Tibial nerve (tissue), 4 donors: ENCODE results near the gene PTPRJ. TPM values are rescaled to one million over a fixed set of nuclear protein-coding genes. Genes with fewer than 3 reads are reported as not detected.

Experiments used
- DNase-seq, 2 donors: peaks; one replicate each; pipeline ENCODE4 v3.0.0-alpha.2; 2019; ENCODE audit warnings: low spot score in 2 of 2
- H3K27ac ChIP-seq, 4 donors: fragments of 200-600 bp; sonication (generic) in 3 of 4; one replicate each; pipeline ENCODE4 v1.5.1; 2017 to 2019; ENCODE audit warnings: mild to moderate bottlenecking in 1 of 4
- H3K27me3 ChIP-seq, 2 donors: fragments of 200-600 bp; sonication (generic) in 1 of 2; one replicate each; pipeline versions ENCODE4 v1.5.1 to v1.6.0; 2017 to 2019
- H3K36me3 ChIP-seq, 3 donors: fragments of 200-600 bp; sonication (generic); one replicate each; pipeline ENCODE4 v1.5.1; 2018 to 2019
- H3K4me1 ChIP-seq, 4 donors: fragments of 200-600 bp; sonication (generic) in 3 of 4; one replicate each; pipeline ENCODE4 v1.5.1; 2017 to 2019
- H3K4me3 ChIP-seq, 4 donors: fragments of 200-600 bp; sonication (generic) in 3 of 4; one replicate each; pipeline ENCODE4 v1.5.1; 2017 to 2019; ENCODE audit warnings: mild to moderate bottlenecking in 1 of 4, moderate library complexity in 1 of 4
- H3K9me3 ChIP-seq, 4 donors: fragments of 200-600 bp; sonication (generic) in 3 of 4; one replicate each; pipeline ENCODE4 v1.5.1; 2017 to 2019
- EP300 ChIP-seq, 2 donors: sonication (generic); formaldehyde crosslinking; IDR thresholded peaks; one replicate each; pipeline ENCODE4 v1.6.1; 2017; ENCODE audit warnings: antibody characterized with exemption in 2 of 2, mild to moderate bottlenecking in 1 of 2
- POLR2A ChIP-seq, 2 donors: fragments of 450-650 bp; IDR thresholded peaks; one replicate each; pipeline ENCODE4 v1.6.1; 2017; ENCODE audit warnings: antibody characterized with exemption in 2 of 2, mild to moderate bottlenecking in 2 of 2, moderate library complexity in 2 of 2
- WGBS, 2 donors: methylation state at CpG; one replicate each; pipeline ENCODE4 v1.1.5; 2018; 5-methylcytosine and 5-hydroxymethylcytosine counted together
- total RNA-seq, 4 donors: library from RNA; depleted of rRNA; stranded (reverse); fragments of >200 nt; gene quantifications; one replicate each; pipeline ENCODE4 v1.1.0, GENCODE V29; 2016
- TF ChIP-seq, protein P1 (sequence below), 5 experiments: fragments of 200-600 bp in 3 of 5; fragments of 450-650 bp in 2 of 5; sonication (generic) in 3 of 5; IDR thresholded peaks; one replicate each; pipeline ENCODE4 v1.5.1; 2016 to 2019; ENCODE audit warnings: antibody characterized with exemption in 5 of 5, mild to moderate bottlenecking in 3 of 5, moderate library complexity in 2 of 5

PTPRJ gene
- total RNA-seq, 4 donors from 2014 or later, result 20.5 to 24.3 (median 22.3) TPM

DNA sequence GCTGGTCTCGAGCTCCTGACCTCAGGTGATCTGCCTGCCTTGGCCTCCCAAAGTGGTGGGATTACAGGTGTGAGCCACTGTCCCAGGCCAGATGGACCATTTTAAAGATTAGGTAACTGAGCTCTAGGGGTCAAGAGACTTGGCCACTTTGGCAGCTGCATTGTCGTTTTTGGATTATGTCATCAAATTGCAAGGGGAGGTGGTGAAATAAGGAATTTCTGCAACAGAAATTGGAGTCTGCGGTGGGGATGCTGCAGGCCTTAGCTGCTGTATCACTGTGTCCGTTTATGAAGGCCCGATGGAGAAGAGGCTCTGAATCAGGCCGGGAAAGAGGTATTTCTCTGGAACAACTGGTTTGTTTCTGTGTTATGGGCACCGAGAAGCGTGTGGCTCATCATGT, 34.6 kb downstream of the PTPRJ start:
- H3K4me3 ChIP-seq, result no peak overlapping the region
- H3K4me1 ChIP-seq, result peaks cover 0 to 85% (median 43%) of the 10 kb centered on the region in 4 donors
- no peak for DNase-seq
- H3K9me3 ChIP-seq, result no peaks in the 10 kb centered on the region
- WGBS, 2 donors, result 67 to 68% methylated on average over 8 of the region's 8 CpGs
- no peak for TF ChIP-seq POLR2A (IDR thresholded peaks at IDR 0.05)
- no peaks in the 10 kb centered on the region for H3K36me3 ChIP-seq
- H3K27me3 ChIP-seq, result no peaks in the 10 kb centered on the region
- H3K27ac ChIP-seq, result no peak overlapping the region

DNA sequence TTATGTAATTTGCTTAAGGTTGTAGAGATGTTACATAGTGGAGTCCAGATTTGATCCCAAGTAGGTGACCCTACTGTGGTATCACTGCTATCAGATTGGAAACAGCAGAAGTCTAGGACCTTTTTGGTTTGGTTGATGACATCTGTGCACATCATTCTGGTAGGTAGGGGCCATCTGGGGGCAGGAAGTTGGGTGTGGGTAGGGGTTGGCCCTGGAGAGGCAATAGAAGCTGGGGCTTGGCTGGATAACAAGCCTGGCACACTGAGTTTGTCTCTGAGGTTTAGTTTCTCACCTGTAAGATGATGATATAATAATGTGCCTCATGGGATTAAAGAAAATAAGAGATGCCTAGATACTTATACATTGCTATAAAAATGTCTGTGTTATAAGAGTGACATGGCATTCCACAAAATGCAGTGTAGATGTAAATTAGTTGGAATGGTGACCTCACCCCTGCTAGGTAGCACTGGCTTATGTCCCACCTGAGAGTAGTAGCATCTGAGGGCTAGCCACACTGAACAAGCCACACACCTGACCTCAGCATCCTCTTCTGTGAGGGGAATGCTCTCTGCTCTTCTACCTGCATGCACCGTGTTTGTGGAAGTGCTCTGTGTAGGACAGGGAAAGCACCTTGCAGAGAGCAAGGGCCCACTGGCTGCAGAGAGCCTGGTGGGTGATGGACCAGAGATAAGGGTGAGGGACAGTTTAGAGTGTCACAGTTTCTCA, 36.9 kb downstream of the PTPRJ start:
- TF ChIP-seq POLR2A (IDR thresholded peaks at IDR 0.05), result no peak
- TF ChIP-seq, protein P1, sequence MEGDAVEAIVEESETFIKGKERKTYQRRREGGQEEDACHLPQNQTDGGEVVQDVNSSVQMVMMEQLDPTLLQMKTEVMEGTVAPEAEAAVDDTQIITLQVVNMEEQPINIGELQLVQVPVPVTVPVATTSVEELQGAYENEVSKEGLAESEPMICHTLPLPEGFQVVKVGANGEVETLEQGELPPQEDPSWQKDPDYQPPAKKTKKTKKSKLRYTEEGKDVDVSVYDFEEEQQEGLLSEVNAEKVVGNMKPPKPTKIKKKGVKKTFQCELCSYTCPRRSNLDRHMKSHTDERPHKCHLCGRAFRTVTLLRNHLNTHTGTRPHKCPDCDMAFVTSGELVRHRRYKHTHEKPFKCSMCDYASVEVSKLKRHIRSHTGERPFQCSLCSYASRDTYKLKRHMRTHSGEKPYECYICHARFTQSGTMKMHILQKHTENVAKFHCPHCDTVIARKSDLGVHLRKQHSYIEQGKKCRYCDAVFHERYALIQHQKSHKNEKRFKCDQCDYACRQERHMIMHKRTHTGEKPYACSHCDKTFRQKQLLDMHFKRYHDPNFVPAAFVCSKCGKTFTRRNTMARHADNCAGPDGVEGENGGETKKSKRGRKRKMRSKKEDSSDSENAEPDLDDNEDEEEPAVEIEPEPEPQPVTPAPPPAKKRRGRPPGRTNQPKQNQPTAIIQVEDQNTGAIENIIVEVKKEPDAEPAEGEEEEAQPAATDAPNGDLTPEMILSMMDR (IDR thresholded peaks at IDR 0.05), result no peak
- no peak for TF ChIP-seq EP300 (IDR thresholded peaks at IDR 0.05)
- WGBS, 2 donors, result 38 to 50% methylated on average over 1 of the region's 1 CpG

DNA sequence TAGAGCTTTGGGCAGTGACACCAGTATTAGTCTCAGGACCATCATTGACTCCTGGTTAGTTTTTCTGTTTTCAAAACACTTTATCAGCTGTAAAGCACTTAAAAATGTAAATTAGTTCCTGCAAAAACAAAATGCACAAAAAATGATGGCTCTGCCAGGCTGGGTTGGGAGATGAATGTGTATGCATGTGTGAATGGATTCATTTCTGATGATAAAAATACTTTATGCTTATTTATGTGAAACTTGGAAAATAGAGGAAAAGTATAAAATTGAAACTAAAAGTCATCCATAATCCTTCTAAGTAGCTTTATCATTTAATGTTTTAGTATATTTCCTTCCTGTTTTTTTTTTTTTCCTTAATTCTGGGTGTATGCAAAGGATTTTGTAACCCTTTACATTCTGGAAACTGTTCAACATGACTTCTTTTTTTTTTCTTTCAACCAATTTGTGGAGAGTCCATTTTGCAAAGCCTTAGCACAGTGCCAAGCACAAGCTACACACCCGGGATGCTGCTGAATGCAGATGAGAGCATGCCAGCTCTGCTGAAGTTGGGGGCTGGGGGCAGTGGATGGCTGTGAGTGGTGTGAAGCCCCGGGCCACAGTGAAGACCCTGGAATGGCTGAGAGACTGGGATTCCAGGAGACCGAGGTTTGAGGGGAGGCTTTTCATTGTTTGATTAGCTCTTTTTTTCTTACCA, 37.6 kb downstream of the PTPRJ start:
- no peak for DNase-seq
- Histone ChIP-seq H3K27ac (peak overlapping the region in 3 of 4 donors; percentile 45 to 64 (median 50)), H3K4me3 (no peak overlapping the region), H3K36me3 (no peaks in the 10 kb centered on the region), H3K27me3 (no peaks in the 10 kb centered on the region), H3K4me1 (peaks cover 0 to 75% (median 49%) of the 10 kb centered on the region in 4 donors), H3K9me3 (no peaks in the 10 kb centered on the region)
- TF ChIP-seq EP300 (IDR thresholded peaks at IDR 0.05) (no peak), POLR2A (IDR thresholded peaks at IDR 0.05) (no peak)
- TF ChIP-seq, protein P1 (IDR thresholded peaks at IDR 0.05), result no peak
- 25 to 29% methylated on average over 3 of the region's 3 CpGs for WGBS, 2 donors

More for the DNA sequence above, 36.9 kb downstream of the PTPRJ start:
- DNase-seq, result no peak
- Histone ChIP-seq H3K36me3 (no peaks in the 10 kb centered on the region), H3K4me3 (no peak overlapping the region), H3K27ac (no peak overlapping the region), H3K9me3 (no peaks in the 10 kb centered on the region), H3K27me3 (no peaks in the 10 kb centered on the region), H3K4me1 (peaks cover 0 to 79% (median 50%) of the 10 kb centered on the region in 4 donors)

DNA sequence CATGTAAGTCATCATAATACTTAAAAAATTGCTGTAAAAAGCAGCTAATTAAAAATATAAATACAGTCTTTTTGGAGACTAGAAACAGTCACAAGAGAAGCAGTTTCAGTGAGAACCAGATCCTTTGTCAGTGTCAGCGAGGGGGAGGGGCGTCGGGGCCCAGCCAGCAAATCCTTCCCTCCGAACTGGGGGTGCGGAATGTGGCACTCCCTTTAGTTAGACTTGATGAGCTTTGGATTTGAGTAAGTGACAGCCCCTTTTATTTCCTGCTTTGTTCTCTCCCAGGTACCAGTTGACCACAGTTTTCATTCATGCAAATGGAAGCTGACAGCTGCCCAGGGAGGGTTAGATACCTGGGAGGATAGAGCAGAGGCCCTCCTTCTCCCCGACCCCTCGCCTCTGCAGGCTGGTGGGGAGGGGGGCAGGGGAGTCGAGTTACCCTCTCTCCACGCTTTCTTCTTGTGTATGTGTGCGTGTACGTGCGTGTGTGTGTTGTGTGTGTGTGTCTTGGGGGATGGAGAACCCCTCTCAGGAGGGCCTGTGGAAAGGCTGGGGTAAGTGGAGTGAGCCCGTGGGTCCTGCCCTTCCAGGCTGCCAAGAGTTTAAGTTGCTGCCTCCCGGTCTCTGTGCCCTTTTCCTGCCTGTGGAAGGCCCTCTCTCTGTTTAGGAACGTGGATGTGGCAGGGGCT, 38.3 kb downstream of the PTPRJ start:
- no peak overlapping the region for H3K4me3 ChIP-seq
- no peak for DNase-seq
- H3K27ac ChIP-seq, result peak overlapping the region in 3 of 4 donors; percentile 45 to 64 (median 50)
- WGBS, 2 donors, result 33 to 44% methylated on average over 15 of the region's 15 CpGs
- no peaks in the 10 kb centered on the region for H3K9me3 ChIP-seq
- no peaks in the 10 kb centered on the region for H3K36me3 ChIP-seq
- H3K4me1 ChIP-seq, result peaks cover 0 to 70% (median 43%) of the 10 kb centered on the region in 4 donors
- H3K27me3 ChIP-seq, result no peaks in the 10 kb centered on the region
- TF ChIP-seq, protein P1 (IDR thresholded peaks at IDR 0.05), result no peak

DNA sequence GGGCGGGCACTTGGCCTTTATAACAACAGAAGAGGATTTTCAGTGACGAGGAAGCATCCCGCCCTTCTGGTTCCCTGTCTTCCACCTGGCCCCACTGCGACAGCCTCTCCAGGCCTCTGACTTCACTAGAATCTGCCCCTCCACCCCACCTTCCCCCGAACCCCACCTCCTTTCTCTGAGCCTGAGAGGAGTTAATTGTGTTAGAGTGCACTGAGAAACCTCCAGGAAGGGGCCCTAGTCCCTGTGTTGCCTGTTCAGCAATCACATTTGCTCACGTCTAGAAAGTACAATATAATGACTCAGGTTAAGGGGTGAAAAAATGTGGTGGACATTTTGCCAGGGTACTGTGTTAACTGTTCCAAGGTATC, 38.8 kb downstream of the PTPRJ start:
- DNase-seq, result no peak
- Histone ChIP-seq H3K4me1 (peaks cover 0 to 66% (median 39%) of the 10 kb centered on the region in 4 donors), H3K27ac (peak overlapping the region in 3 of 4 donors; percentile 45 to 64 (median 50)), H3K27me3 (no peaks in the 10 kb centered on the region), H3K36me3 (no peaks in the 10 kb centered on the region), H3K9me3 (no peaks in the 10 kb centered on the region), H3K4me3 (no peak overlapping the region)
- TF ChIP-seq EP300 (IDR thresholded peaks at IDR 0.05) (no peak), POLR2A (IDR thresholded peaks at IDR 0.05) (no peak)
- TF ChIP-seq, protein P1 (IDR thresholded peaks at IDR 0.05), result no peak
- WGBS, 2 donors, result 33 to 50% methylated on average over 6 of the region's 6 CpGs
